ENCODE data around the gene SLIT3.

- TF ChIP-seq, protein P1, sequence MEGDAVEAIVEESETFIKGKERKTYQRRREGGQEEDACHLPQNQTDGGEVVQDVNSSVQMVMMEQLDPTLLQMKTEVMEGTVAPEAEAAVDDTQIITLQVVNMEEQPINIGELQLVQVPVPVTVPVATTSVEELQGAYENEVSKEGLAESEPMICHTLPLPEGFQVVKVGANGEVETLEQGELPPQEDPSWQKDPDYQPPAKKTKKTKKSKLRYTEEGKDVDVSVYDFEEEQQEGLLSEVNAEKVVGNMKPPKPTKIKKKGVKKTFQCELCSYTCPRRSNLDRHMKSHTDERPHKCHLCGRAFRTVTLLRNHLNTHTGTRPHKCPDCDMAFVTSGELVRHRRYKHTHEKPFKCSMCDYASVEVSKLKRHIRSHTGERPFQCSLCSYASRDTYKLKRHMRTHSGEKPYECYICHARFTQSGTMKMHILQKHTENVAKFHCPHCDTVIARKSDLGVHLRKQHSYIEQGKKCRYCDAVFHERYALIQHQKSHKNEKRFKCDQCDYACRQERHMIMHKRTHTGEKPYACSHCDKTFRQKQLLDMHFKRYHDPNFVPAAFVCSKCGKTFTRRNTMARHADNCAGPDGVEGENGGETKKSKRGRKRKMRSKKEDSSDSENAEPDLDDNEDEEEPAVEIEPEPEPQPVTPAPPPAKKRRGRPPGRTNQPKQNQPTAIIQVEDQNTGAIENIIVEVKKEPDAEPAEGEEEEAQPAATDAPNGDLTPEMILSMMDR (conservative IDR thresholded peaks at IDR 0.05), result no peak
- no peak for TF ChIP-seq EZH2 (IDR thresholded peaks at IDR 0.05; ENCODE audit: low read depth)
These were observed 350.5 kb downstream of the SLIT3 start for GRCh38 chr5:168950241-168950951.

All from PC-9 (cell line).